HG03442 (cell line): Measurements from ENCODE around the gene BHLHE23.
A peak's percentile ranks its signal among the peaks of the same experiment; 100 is the strongest.

Source experiments
- ATAC-seq: cut with Tn5 transposase; IDR thresholded peaks from one replicate; pipeline ENCODE4 v1.9.1; 2021; ENCODE audit warnings: mild to moderate bottlenecking, moderate library complexity; ENCODE audit not compliant: unreplicated experiment

The BHLHE23 gene

DNA sequence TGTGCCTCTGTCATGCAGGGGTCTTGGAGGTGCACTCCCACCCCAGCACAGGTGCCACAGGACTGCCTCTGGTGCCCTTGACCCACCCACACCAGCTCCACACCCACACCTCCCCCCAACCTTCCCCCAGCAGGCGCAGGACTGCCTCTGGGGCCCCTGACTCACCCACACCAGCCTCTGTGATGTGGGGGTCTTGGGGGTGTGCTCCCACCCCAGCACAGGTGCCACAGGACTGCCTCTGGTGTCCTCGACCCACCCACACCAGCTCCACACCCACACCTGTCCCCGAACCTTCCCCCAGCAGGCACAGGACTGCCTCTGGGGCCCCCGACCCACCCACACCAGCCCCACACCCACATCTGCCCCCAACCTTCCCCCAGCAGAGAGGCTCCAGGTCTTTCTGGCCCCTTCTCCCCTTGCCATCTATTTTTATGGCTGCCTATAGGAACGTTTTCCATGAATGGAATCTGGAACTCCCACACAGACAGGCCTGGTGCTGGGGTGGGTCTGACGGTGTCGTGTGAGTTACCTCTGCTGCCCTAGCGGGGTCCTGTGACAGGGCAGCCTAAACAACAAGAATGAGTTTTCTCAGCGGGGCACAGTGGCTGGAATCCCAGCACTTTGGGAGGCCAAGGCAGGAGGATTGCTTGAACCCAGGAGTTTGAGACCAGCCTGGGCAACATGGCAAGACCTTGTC, 30.8 kb downstream of the BHLHE23 start:
- no peak for ATAC-seq

DNA sequence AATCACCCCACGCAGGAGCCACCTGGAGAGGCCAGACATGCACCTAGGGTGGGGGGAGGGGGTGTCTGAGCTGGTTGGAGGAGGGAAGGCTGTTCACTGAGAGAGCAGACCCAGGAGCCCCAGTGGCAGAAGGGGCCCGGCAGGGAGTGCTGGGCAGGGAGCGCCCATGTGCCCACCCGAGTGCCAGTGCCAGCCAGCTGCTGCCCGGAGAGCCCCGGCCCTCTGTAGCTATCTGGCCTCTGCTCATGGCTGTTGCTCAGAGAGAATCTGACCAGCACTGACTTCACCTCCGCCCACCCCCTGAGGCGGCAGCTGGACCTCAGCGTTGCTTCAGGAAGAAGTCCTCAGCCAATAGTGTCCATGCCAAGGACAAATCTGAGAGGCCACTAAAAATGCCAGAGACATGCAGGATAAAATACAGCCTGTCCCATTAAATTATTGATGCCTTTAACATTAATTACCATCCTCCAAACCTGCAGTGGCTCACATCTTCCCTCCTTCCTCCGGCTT, 31.5 kb downstream of the BHLHE23 start:
- ATAC-seq, result no peak

DNA sequence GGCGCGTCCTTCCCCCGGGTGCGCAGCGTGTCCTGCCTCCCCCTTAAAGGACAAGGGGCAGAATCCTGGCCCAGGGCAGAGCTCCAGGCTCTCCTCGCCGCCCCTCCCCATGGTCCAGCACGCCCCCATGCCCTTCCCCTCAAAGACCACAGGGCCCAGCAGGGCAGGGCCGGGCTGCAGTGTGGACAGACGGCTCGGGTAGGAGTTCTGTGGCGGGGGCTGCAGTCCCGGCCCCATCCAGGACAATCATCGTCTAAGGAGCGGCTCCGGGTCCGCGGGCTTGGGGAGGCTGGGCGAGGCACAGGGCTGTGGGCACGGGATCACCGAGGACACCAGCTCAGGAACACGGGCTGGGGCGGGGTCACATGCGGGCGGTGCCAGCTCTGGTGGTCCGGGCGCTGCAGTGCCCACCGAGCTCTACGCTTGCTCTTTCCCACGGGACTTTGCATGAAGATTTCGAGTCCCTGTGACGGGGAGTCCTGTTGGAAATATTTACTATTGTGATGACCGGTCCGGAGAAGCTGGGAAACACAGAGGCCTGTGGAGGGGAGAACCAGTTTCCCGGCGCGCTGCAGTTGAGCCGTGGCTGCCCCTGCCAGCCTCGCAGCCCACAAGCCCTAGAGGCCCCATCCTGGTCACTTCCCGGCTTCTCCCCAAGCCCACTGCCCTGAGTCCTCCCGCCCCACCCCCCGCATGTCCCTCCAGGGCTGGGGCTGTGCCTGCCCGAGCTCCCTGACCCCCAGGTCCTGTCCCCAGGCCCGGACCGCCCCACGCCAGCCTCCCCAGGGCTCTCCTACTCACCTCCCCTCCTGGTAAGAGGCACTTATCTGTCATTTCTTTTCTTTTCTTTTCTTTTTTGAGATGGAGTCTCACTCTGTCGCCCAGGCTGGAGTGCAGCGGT, 33.7 kb downstream of the BHLHE23 start:
- no peak for ATAC-seq

DNA sequence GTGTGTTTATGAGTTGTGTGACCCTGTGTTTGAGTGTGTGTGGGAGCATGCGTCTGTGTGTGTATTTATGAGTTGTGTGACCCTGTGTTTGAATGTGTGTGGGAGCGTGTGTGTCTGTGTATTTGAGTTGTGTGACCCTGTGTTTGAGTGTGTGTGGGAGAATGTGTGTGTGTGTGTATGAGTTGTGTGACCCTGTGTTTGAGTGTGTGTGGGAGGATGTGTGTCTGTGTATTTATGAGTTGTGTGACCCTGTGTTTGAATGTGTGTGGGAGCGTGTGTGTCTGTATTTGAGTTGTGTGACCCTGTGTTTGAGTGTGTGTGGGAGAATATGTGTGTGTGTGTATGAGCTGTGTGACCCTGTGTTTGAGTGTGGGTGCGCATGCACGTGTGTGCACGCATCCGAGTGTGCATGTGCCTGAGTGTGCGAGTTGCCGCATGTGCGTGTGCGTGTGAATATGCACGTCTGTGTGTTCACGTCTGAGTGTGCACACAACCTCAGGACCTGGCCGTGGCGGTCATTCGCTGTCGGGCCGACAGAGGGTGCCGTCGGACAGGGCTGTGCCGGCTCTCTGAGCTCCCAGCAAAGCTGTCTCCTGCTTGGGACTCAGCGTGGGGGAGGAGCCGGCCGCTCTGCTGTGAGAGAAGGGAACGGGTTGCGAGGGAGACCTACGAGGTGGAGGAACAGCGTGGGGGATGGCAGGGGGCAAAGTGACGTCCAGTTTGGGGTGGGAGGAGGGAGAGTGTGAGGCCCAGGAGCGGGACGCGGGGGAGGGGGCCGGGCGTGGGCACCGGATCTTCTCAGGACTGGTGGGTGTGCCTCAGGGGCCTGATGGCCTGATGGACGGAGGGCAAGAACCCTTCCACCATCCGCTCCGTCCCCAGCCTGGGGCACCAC, 34.6 kb downstream of the BHLHE23 start:
- peak; percentile 55 for ATAC-seq

DNA sequence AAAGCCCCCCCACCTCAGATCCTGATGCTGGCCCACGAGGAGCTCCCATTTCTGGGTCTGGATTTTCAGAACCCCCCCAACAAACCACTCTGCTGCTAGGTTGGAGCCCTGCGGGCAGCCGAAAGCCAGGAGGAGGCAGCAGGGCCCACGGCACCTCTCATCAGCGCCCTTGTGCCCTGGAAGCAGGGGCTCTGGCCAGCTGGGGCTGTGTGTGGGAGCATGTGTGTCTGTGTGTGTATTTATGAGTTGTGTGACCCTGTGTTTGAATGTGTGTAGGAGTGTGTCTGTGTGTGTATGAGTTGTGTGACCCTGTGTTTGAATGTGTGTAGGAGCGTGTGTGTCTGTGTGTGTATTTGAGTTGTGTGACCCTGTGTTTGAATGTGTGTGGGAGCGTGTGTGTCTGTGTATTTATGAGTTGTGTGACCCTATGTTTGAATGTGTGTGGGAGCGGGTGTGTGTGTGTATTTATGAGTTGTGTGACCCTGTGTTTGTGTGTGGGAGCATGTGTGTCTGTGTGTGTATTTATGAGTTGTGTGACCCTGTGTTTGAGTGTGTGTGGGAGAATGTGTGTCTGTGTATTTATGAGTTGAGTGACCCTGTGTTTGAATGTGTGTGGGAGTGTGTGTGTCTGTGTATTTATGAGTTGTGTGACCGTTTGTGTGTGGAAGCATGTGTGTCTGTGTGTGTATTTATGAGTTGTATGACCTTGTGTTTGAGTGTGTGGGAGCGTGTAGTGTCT, 35.4 kb downstream of the BHLHE23 start:
- no peak for ATAC-seq

DNA sequence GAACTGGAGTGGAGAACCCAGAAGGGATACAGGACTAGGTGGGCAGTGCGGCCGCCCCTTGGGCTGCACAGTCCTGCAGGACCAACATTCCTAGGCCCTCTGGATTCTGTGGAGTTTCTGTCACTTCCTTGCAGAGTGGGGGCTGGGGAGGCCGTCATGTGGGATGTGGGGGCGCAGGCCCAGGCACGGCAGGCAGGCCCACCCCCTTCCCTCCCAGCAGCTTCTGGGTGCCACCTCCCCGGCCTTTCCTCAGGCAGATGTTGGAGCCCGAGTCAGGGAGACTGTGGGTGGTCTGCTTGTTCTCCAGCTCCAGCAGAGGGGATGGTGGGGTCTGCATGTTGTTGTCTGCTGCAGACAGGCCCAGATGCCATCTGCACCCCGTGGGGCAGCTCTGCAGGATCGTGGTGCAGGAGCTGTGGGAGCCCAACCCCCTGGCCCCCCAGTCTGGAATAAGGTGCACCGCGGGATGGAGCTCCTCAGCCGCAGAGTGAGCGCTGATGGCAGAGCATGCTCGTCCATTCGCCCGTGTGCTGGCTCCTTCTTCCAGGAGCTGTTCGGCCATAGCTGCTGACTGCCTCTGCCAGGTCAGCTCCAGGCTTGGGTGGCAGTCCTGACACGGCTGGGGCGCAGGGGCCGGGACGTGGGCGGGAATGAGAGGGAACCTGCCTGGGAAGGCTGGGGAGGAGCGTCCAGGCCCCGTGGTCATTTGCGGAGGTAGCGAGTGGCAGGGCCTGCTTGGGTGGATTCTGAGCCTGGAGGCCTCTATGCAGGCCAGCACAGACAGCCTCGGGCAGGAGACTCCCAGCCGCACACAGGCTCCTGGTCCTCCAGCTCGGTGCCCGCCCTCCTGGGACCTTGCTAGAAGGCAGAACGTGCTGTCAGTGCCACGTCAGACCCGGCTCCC, 36.2 kb downstream of the BHLHE23 start:
- no peak for ATAC-seq

DNA sequence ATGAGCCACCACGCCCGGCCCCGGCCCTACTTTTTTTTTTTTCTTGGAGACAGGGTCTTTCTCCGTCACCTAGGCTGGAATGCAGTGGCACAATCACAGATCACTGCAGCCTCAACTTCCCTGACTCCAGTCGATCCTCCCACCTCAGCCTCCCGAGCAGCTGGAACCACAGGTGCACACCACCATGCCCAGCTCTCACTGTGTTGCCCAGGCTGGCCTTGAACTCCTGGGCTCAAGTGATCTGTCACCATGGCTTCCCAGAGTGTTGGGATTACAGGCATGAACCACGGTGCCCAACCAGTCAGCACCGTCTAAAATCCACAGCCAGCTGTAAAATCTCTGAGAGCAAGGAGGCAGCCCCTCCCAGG, 36.8 kb downstream of the BHLHE23 start:
- ATAC-seq, result no peak

DNA sequence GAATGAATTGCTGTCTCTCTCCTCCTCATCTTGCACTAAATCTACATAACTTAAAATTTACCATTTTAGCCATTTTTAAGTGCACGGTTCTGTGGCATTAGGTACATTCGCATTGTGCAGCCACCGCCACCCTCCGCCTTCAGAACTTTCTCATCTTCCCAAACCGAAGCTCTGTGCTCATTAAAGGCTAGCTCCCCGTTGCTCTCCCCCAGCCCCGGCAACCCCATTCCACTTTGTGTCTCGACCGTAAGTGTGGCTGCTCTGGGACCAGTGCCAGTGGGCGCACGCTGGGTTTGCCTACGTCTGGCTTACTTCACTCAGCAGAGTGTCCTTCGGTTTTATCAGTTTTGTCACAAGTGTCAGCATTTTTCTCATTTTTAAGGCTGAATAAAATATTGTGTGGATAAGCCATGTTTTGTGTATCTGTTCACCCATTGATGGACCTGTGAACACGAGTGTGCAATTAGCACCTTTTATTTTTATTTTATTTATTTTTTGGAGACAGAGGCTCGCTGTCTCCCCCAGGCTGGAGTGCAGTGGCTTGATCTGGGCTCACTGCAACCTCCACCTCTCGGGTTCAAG, 37.5 kb downstream of the BHLHE23 start:
- no peak for ATAC-seq

DNA sequence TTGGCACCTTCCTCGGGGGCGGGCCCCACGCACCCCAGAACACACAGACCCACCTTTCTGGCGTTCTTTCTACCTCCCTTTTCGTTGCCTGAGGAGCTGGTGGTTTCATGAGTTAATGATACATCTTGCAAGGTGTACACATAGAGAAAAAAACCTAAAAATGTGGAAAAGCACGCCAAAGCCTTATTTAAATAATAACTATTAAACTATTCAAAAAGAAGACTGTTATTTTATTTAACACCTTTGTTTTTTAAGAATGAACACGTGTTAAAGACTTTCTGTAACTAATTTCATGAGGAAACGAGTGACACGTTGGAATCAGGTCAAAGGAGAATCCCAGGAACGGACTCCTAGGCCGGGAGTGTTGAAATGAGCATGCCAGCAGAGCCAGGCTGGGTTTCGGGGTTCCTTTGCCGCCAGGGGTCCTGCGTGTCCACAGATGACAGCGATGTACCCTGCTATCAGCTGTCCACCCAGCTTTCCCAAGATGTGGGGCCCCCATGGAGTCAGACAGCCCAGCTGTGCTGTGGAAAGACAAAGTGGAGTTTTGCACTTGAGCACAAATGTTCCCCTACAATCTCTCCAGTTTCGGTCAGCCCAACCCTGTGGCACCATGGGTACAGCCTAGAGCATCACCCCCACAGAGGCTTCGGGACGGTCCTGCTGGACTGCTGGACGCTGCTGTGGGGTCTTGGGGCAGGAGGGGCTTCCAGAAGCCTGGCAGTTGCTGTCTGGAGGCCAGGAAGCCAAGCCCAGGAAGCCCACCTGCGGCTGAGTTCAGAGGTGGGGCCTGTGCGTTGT, 38.2 kb downstream of the BHLHE23 start:
- no peak for ATAC-seq

DNA sequence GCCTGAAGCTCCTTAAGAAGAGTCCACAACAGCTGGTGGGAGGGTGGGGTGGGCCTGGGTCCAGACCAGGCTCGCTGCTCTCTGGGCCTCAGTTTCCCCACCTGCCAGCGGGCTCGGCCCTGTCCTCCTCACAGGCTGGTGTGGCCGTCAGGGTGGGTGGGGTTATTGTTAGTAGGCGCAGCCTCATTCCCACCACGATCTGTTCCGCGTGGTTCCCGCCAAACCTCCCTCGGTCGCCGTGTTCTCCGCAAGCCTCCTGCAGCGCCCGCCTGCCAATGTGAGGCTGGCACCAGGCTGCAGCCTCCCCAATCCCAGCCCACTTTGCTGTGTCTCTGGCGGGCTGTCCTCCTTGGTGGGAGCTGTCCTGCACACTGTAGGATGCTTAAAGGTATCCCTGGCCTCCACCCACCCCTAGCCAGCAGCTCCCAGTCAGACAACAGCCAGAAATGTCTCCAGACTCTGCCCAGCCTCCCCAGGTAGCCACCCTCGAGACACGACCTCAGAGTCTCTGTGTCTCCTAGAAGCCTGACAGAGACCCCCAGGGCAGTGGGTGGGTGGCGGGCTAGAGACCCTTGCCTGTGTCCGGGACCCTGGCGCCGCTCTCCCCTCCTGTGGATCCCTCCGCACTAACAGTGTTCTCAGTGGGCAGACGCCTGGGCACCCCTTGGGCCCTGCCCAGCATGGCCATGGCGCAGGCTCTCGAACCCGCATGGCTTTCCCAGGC, 39.0 kb downstream of the BHLHE23 start:
- no peak for ATAC-seq

DNA sequence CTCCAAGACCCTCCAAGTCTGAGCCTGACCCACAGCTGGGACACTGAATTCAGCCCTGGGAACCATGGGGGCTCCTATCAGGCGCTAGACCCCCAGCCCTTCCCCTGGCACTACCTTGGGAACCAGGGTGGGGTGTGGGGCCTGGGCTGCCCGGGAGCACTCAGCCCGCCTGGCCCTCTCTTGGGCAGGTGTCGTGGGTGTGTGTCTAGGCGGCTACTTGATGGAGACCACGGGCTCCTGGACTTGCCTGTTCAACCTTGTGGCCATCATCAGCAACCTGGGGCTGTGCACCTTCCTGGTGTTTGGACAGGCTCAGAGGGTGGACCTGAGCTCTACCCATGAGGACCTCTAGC, 39.6 kb downstream of the BHLHE23 start:
- ATAC-seq, result no peak

DNA sequence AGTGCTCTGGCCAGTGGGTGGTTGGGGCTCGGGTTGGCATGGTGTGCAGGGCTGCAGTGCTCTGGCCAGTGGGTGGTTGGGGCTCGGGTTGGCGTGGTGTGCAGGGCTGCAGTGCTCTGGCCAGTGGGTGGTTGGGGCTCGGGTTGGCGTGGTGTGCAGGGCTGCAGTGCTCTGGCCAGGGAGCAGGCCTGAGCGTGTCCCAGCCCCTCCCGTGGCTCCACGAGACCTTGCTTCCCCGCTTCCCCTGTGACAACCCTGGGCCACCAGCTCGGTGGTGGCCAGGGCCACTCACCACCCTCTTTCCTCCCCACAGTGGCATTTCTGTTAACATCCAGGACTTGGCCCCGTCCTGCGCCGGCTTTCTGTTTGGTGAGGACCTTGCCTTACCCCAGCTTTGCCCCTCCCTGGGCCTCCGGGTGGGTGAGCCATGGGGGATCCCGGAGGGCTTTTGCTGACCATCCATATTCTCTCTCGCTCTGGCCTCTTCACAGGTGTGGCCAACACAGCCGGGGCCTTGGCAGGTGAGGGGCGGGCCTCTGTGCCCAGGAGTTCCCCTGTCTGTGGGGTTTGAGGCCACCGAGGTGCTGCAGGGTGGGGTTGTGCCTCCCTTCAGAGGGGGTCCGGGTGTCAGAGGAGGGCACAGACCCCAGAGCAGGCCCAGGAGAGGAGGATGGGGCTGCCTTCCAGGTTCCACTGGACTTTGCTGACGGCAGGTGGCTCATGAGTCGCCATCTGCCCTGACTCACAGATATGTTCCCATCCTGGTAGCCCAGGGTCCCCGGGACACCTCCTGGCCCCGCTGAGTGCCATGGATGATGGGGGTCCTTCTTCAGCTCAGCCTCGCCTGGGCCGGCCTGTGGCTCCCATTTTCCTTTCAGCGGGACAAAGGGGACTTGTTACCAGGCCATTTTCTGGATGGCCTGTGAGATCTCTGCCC, 40.3 kb downstream of the BHLHE23 start:
- ATAC-seq, result no peak

DNA sequence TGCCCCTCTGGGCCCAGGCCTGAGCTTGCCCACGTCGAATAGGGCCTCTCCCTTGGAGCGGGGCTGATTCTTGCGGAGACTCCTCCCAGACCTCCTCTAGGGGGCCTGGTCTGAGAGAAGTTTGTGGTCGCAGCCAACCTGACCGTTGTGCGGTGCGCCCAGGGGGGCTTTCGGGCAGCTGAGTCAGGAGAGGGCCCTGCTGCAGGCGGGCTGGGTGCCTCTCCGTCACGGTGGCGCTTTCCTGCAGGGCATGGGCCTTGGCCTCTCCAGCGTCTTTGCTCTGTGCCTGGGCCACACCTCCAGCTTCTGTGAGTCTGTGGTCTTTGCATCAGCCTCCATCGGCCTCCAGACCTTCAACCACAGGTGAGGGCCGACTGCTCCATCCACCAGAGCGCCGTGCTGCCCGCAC, 41.4 kb downstream of the BHLHE23 start:
- no peak for ATAC-seq

DNA sequence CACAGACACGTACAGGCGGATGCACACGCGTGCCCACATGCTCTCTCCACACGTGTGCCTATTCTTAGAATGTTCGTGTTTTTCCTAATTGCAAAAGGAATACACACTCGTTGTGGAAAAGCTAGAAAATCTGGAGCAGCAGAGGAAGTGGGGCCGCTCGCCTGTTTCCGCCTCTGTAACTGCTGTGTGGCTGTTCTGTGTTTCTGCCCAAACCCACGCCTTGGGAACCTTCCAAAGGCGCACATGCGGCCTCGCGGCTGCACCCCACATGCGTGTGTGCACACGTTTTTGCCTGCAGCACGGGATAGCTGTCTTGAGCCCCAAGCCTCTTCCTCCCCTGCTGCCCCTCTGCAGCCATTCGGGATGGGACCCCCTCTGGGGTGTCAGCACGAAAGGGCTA, 42.1 kb downstream of the BHLHE23 start:
- no peak for ATAC-seq

DNA sequence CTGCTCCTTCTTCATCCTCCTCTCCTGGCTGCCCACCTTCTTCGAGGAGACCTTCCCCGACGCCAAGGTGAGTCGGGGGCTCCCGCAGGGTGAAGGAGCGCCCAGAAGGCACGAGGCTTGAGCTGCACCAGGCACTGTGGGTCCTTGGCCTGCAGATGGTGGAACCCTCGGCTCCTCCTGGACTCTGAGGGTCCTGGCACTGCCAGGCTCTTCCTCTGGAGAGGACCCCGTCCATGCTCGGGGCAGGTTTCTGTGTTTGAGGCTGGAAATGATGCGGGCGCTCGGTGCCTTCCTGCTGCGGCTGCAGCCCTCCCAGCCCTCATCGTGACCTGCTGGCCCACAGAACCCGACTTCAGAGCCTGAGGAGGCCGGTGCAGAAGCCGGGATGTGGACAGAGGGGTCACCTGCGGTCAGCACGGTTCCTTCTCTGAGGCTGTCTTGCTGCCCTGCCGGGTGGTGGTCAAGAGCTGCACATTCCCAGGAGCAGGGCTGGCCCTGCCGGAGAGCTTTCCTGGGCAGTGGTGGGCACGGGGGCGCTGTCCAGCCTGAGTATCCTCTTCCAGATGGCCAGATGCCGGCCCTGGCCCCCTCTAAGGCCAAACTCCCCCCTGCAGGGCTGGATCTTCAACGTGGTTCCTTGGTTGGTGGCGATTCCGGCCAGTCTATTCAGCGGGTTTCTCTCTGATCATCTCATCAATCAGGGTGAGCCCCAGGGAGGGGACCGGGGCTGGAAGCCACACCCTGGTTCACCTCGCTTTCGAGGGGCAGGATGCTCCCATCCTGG, 43.0 kb downstream of the BHLHE23 start:
- ATAC-seq, result no peak
